Femur (tissue), 1 donor: ENCODE measurements around the gene U2AF2.

Experiments
- DNase-seq: peaks from one replicate; pipeline ENCODE4 v3.0.0-alpha.2; 2017

U2AF2 gene

GRCh38 chr19:55644191-55644833 lies 10.5 kb upstream of the U2AF2 start:
- peak; percentile 20 for DNase-seq

- DNase-seq: peak; percentile 21
Observed at GRCh38 chr19:55644842-55645511, 9.9 kb upstream of the U2AF2 start.

GRCh38 chr19:55645512-55645881 lies 9.3 kb upstream of the U2AF2 start:
- DNase-seq: no peak

GRCh38 chr19:55646889-55647731 lies 7.7 kb upstream of the U2AF2 start:
- DNase-seq: peak; percentile 18

- DNase-seq: peak; percentile 87
Observed at GRCh38 chr19:55647732-55648584, 6.9 kb upstream of the U2AF2 start, which contains the start of gene CCDC106. Gene CCDC106, plus strand, starts transcription at chr19:55648212. Its CDS starts 835 bp downstream, at chr19:55649047.

GRCh38 chr19:55648585-55649267 lies 6.1 kb upstream of the U2AF2 start:
- peak; percentile 36 for DNase-seq

- DNase-seq: peak; percentile 23
Observed at GRCh38 chr19:55649268-55650125, 5.3 kb upstream of the U2AF2 start.

GRCh38 chr19:55650126-55650557 lies 4.7 kb upstream of the U2AF2 start:
- peak; percentile 19 for DNase-seq

- DNase-seq: peak; percentile 24
Observed at GRCh38 chr19:55650602-55651230, 4.1 kb upstream of the U2AF2 start.

- peak; percentile 38 for DNase-seq
Observed at GRCh38 chr19:55651236-55651635, 3.6 kb upstream of the U2AF2 start.

- peak; percentile 53 for DNase-seq
Observed at GRCh38 chr19:55652311-55653128, 2.3 kb upstream of the U2AF2 start.

GRCh38 chr19:55653651-55654322 lies 1.0 kb upstream of the U2AF2 start:
- DNase-seq: peak; percentile 99

GRCh38 chr19:55654323-55654867 lies 440 bp upstream of the U2AF2 start:
- DNase-seq: peak; percentile 100

GRCh38 chr19:55655648-55656040 lies 809 bp downstream of the U2AF2 start:
- DNase-seq: no peak

GRCh38 chr19:55656552-55656951 lies 1.7 kb downstream of the U2AF2 start:
- DNase-seq: no peak

GRCh38 chr19:55656988-55657747 lies 2.3 kb downstream of the U2AF2 start:
- DNase-seq: no peak

GRCh38 chr19:55658846-55659459 lies 4.1 kb downstream of the U2AF2 start:
- no peak for DNase-seq
